Measurements from ENCODE around the gene JSRP1.

The JSRP1 gene

DNA sequence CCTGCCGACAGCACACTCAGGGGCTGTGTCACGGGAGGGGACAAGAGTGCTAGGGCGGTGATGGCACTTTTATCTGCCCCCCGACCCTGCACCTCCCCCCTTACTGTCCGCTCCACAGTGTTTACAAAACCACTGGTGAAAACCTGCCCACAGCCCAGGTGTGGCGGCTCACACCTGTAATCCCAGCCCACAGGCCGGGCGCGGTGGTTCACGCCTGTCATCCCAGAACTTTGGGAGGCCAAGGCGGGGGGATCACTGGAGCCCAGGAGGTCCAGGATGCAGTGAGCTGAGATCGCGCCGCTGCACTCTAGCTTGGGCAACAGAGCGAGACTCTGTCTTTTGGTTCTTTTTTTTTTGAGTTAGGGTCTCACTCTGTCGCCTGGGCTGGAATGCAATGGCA lies 39.9 kb upstream of the JSRP1 start:
- no peak for DNase-seq (ENCODE audit: low read depth, low spot score)
- POLR2A ChIA-PET = no interaction called here
- CTCF ChIA-PET = interaction anchor here (1.3 to 3.1 kb wide), 4 partner anchors 11 to 60 kb away, joined by 3 to 17 read pairs (median 9); partner anchors contain the start of gene PLEKHJ1
- no peak for TF ChIP-seq CTCF (IDR thresholded peaks at IDR 0.05; ENCODE audit: insufficient read depth, low read length, missing control alignments)
- no peak overlapping the region for H3K4me3 ChIP-seq (ENCODE audit: low read depth, low read length)

DNA sequence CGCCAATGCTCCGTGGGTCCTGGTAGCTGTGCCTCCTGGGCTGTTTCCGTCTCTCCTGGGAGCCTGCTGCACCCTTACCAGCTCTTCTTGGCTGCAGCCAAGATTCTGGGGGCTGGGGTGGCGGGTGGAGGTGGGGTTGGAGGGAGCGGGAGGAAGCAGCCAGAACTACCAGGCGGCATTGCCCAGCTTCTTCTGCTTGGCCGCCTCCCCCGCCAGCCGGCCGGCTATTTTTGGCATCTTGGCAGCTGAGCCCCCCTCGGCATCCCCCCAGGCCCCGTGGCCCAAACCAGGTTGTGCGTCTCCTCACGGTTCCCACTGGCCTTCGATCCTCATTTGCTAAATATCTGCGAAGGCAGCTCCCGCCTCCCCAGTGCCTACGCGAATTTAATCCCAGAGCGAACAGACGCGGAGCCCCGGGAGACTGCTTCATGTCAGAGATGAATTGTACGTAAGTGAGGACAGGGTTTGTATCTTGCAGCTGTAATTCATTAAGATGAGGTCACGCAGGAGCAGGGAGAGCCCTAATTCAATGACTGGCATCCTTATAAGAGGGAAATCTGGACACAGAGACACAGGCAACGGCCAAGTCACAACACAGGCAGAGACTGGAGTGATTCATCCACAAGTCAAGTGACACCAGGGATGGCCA lies 38.6 kb upstream of the JSRP1 start:
- no peak for TF ChIP-seq CTCF (IDR thresholded peaks at IDR 0.05; ENCODE audit: insufficient read depth, low read length, missing control alignments)
- no peak for DNase-seq (ENCODE audit: low read depth, low spot score)
- H3K4me3 ChIP-seq (ENCODE audit: low read depth, low read length) = peak overlapping the region; percentile 32
- POLR2A ChIA-PET = no interaction called here
- CTCF ChIA-PET = interaction anchor here (0.6 to 3.1 kb wide), 7 partner anchors 11 to 342 kb away, joined by 3 to 17 read pairs (median 3); no protein-coding TSS in a partner anchor

GRCh38 chr19:2291185-2291751 lies 35.1 kb upstream of the JSRP1 start:
- ChIA-PET POLR2A (no interaction called here), CTCF (interaction anchor here (0.7 to 1.1 kb wide), 3 partner anchors 11 to 24 kb away, joined by 3 to 5 read pairs (median 3); no protein-coding TSS in a partner anchor)
- DNase-seq (ENCODE audit: low read depth, low spot score) = no peak
- peak overlapping the region; percentile 1; the same call in 1 of the 2 replicates for H3K4me3 ChIP-seq (ENCODE audit: low read depth, low read length)
- no peak for TF ChIP-seq CTCF (IDR thresholded peaks at IDR 0.05; ENCODE audit: insufficient read depth, low read length, missing control alignments)

DNA sequence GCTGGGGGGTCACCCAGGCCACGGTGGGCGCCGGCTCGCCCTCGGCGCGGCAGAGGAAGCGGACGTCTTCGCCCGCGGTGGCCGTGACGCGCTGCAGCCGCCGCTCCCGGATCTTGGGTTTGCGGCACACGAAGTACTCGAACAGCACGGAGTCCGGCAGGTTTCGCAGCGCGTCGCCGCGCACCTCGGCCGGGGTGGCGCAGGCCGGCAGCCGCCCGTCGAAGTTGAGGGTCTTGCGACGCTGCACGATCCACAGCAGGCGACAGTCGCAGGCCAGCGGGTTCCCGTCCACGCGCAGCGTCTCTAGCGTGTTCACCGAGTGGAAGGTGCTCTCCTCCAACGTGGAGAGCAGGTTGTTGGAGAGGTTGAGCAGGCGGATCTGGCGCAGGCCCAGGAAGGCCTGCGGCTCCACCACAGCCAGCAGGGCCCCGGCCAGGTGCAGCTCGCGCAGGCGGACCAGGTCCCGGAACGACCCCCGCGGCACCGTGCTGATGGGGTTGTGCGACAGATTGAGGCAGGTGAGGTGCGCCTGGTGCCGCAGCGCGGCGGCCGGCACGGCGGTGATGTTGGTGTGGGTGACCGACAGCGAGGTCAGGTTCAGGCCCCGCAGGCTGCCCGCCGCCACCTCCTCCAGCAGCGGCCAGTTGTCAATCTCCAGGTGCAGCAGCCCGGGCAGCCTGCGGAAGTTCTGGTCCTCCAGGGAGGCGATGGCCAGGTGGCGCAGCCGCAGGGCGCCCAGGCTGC lies 34.4 kb upstream of the JSRP1 start:
- ChIA-PET CTCF (interaction anchor here (0.7 to 1.1 kb wide), 2 partner anchors 12 to 17 kb away, joined by 3 to 5 read pairs; no protein-coding TSS in a partner anchor), POLR2A (no interaction called here)
- no peak for TF ChIP-seq CTCF (IDR thresholded peaks at IDR 0.05; ENCODE audit: insufficient read depth, low read length, missing control alignments)
- DNase-seq (ENCODE audit: low read depth, low spot score) = no peak
- H3K4me3 ChIP-seq (ENCODE audit: low read depth, low read length) = no peak overlapping the region; the same call in 1 of the 2 replicates

DNA sequence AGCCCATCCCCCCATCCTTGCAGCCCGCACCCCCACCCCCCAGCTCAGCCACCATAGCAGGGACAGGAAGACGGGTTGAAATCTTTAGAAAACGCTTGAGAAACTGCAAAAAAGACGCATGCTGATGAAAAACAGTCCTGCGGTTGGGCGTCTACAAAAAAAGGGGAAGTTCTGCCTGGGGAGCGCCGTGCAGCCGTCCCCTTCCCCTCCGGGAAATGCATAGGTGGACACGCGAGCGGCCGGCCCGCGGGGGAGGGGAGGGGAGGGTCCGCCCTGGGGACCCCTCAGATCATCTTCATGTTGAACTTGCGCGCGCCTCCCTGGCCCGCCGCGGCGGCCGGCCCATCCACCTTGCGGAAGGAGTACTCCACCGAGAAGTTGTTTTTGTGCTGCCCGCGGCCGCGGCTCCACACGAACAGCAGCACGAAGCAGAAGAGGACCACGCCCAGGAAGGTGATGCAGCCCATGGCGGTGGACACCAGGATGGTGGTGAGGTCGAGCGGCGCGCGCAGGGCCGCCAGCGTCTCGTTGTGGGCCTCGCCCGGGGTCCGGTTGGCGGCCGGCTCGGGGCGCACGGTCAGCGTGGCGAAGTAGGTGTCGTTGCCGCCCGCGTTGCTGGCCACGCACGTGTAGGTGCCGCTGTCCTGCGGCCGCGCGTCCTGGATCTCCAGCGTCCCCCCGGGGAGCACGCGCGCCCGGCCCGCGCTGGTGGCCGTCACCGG lies 33.7 kb upstream of the JSRP1 start:
- DNase-seq (ENCODE audit: low read depth, low spot score) = no peak
- no peak overlapping the region; the same call in 1 of the 2 replicates for H3K4me3 ChIP-seq (ENCODE audit: low read depth, low read length)
- CTCF ChIA-PET = interaction anchor here (1.9 to 3.0 kb wide), 2 partner anchors 15 to 134 kb away, joined by 5 to 14 read pairs; no protein-coding TSS in a partner anchor
- POLR2A ChIA-PET = interaction anchor here (1.4 kb wide), 1 partner anchor 12 kb away, joined by 5 read pairs; no protein-coding TSS in a partner anchor
- no peak for TF ChIP-seq CTCF (IDR thresholded peaks at IDR 0.05; ENCODE audit: insufficient read depth, low read length, missing control alignments)
